Activated naive CD8-positive, alpha-beta T cell treated with anti-CD3 and anti-CD28 coated beads, Interleukin-2, amount 50 U/mL, for 24 hours (primary cell): Measurements from ENCODE around the gene SLC25A51.

ENCODE experiments used
- ATAC-seq: fragments of 150-1000 bp; cut with Tn5 transposase; one replicate; pipeline ENCODE4 v1.10.0; 2021
- DNase-seq: peaks from one replicate; pipeline ENCODE4 v3.0.0; 2021
- H3K27ac Mint-ChIP-seq: one replicate; pipeline ENCODE4 v1.8.0; 2021; ENCODE audit warnings: mild to moderate bottlenecking, mixed read lengths
- H3K27me3 Mint-ChIP-seq: one replicate; pipeline ENCODE4 v1.8.0; 2021; ENCODE audit warnings: mixed read lengths
- H3K36me3 Mint-ChIP-seq: one replicate; pipeline ENCODE4 v1.8.0; 2021; ENCODE audit warnings: low read depth, mixed read lengths
- H3K4me1 Mint-ChIP-seq: one replicate; pipeline ENCODE4 v1.8.0; 2021; ENCODE audit warnings: mixed read lengths
- H3K4me3 Mint-ChIP-seq: one replicate; pipeline ENCODE4 v1.8.0; 2021; ENCODE audit warnings: mild to moderate bottlenecking, moderate library complexity, mixed read lengths
- H3K9me3 Mint-ChIP-seq: one replicate; pipeline ENCODE4 v1.8.0; 2021; ENCODE audit warnings: mixed read lengths

Gene SLC25A51

GRCh38 chr9:37873955-37874354 is 30.0 kb downstream of the SLC25A51 start:
- ATAC-seq = no peak
- Mint-ChIP-seq H3K4me1 (no peaks in the 10 kb centered on the region), H3K27me3 (no peaks in the 10 kb centered on the region), H3K4me3 (no peak overlapping the region), H3K9me3 (no peaks in the 10 kb centered on the region), H3K36me3 (peaks cover 18% of the 10 kb centered on the region), H3K27ac (no peak overlapping the region)
- DNase-seq = no peak

- no peaks in the 10 kb centered on the region for H3K9me3 Mint-ChIP-seq
- no peaks in the 10 kb centered on the region for H3K4me1 Mint-ChIP-seq
- ATAC-seq (no peak), DNase-seq (no peak)
- H3K27ac Mint-ChIP-seq = no peak overlapping the region
- peaks cover 2% of the 10 kb centered on the region for H3K36me3 Mint-ChIP-seq
- no peak overlapping the region for H3K4me3 Mint-ChIP-seq
- H3K27me3 Mint-ChIP-seq = no peaks in the 10 kb centered on the region
Measured at GRCh38 chr9:37870799-37871176, 33.1 kb downstream of the SLC25A51 start.

GRCh38 chr9:37870081-37870798 is 33.7 kb downstream of the SLC25A51 start:
- H3K4me1 Mint-ChIP-seq = no peaks in the 10 kb centered on the region
- H3K4me3 Mint-ChIP-seq = no peak overlapping the region
- H3K27ac Mint-ChIP-seq = no peak overlapping the region
- DNase-seq (no peak), ATAC-seq (no peak)
- peaks cover 2% of the 10 kb centered on the region for H3K36me3 Mint-ChIP-seq
- no peaks in the 10 kb centered on the region for H3K9me3 Mint-ChIP-seq
- H3K27me3 Mint-ChIP-seq = no peaks in the 10 kb centered on the region

GRCh38 chr9:37862530-37862929 is 41.4 kb downstream of the SLC25A51 start:
- no peaks in the 10 kb centered on the region for H3K4me1 Mint-ChIP-seq
- no peak overlapping the region for H3K27ac Mint-ChIP-seq
- no peaks in the 10 kb centered on the region for H3K9me3 Mint-ChIP-seq
- DNase-seq = no peak
- H3K27me3 Mint-ChIP-seq = no peaks in the 10 kb centered on the region
- ATAC-seq = no peak
- no peak overlapping the region for H3K4me3 Mint-ChIP-seq
- H3K36me3 Mint-ChIP-seq = peaks cover 15% of the 10 kb centered on the region

- Mint-ChIP-seq H3K36me3 (peaks cover 18% of the 10 kb centered on the region), H3K9me3 (no peaks in the 10 kb centered on the region), H3K27me3 (no peaks in the 10 kb centered on the region), H3K4me3 (no peak overlapping the region), H3K27ac (no peak overlapping the region), H3K4me1 (no peaks in the 10 kb centered on the region)
- ATAC-seq = no peak
- DNase-seq = no peak
Measured at GRCh38 chr9:37859043-37859442, 44.9 kb downstream of the SLC25A51 start.

GRCh38 chr9:37856551-37856950 is 47.4 kb downstream of the SLC25A51 start:
- peaks cover 14% of the 10 kb centered on the region for H3K36me3 Mint-ChIP-seq
- no peak overlapping the region for H3K27ac Mint-ChIP-seq
- H3K27me3 Mint-ChIP-seq = no peaks in the 10 kb centered on the region
- H3K4me3 Mint-ChIP-seq = no peak overlapping the region
- no peaks in the 10 kb centered on the region for H3K9me3 Mint-ChIP-seq
- no peak for DNase-seq
- no peaks in the 10 kb centered on the region for H3K4me1 Mint-ChIP-seq
- no peak for ATAC-seq

- ATAC-seq (no peak), DNase-seq (no peak)
- no peaks in the 10 kb centered on the region for H3K9me3 Mint-ChIP-seq
- H3K27ac Mint-ChIP-seq = no peak overlapping the region
- no peaks in the 10 kb centered on the region for H3K4me1 Mint-ChIP-seq
- H3K4me3 Mint-ChIP-seq = no peak overlapping the region
- no peaks in the 10 kb centered on the region for H3K27me3 Mint-ChIP-seq
- peaks cover 14% of the 10 kb centered on the region for H3K36me3 Mint-ChIP-seq
Measured at GRCh38 chr9:37852222-37852621, 51.7 kb downstream of the SLC25A51 start.

GRCh38 chr9:37840560-37841194 is 63.2 kb downstream of the SLC25A51 start:
- DNase-seq (peak; percentile 16), ATAC-seq (no peak)
- Mint-ChIP-seq H3K4me1 (peaks cover 20% of the 10 kb centered on the region), H3K4me3 (no peak overlapping the region), H3K27ac (no peak overlapping the region), H3K36me3 (peaks cover 12% of the 10 kb centered on the region), H3K9me3 (no peaks in the 10 kb centered on the region), H3K27me3 (no peaks in the 10 kb centered on the region)

GRCh38 chr9:37839496-37840461 is 64.1 kb downstream of the SLC25A51 start:
- no peak for DNase-seq
- H3K27me3 Mint-ChIP-seq = no peaks in the 10 kb centered on the region
- no peaks in the 10 kb centered on the region for H3K9me3 Mint-ChIP-seq
- no peak overlapping the region for H3K27ac Mint-ChIP-seq
- ATAC-seq = no peak
- peaks cover 12% of the 10 kb centered on the region for H3K36me3 Mint-ChIP-seq
- H3K4me1 Mint-ChIP-seq = peaks cover 20% of the 10 kb centered on the region
- H3K4me3 Mint-ChIP-seq = no peak overlapping the region
